Chondrocyte (in vitro differentiated cells): ENCODE data around the gene HCRTR2. TPM values are rescaled to one million over a fixed set of nuclear protein-coding genes. Genes with fewer than 3 reads are reported as not detected.

Source experiments
- DNase-seq: peaks from one replicate; pipeline ENCODE4 v3.0.0; 2021; ENCODE audit warnings: mixed read lengths, low spot score
- H3K27ac Mint-ChIP-seq: one replicate; pipeline ENCODE4 v1.8.0; 2021; ENCODE audit warnings: mild to moderate bottlenecking, moderate library complexity, mixed read lengths; ENCODE audit not compliant: unreplicated experiment
- H3K27me3 Mint-ChIP-seq: 2 replicates; pipeline ENCODE4 v1.8.0; 2021; ENCODE audit warnings: low read depth, mixed read lengths
- H3K36me3 Mint-ChIP-seq: 2 replicates; pipeline ENCODE4 v1.8.0; 2021; ENCODE audit warnings: low read depth, mixed read lengths
- H3K4me1 Mint-ChIP-seq: 2 replicates; pipeline ENCODE4 v1.8.0; 2021; ENCODE audit warnings: low read depth, mild to moderate bottlenecking, mixed read lengths
- H3K4me3 Mint-ChIP-seq: one replicate; pipeline ENCODE4 v1.8.0; 2021; ENCODE audit warnings: mild to moderate bottlenecking, moderate library complexity, mixed read lengths; ENCODE audit not compliant: unreplicated experiment
- H3K9me3 Mint-ChIP-seq: 2 replicates; pipeline ENCODE4 v1.8.0; 2021; ENCODE audit warnings: low read depth, mixed read lengths
- CTCF ChIP-seq: fragments of 200-600 bp; sonication (generic); IDR thresholded peaks from 2 replicates; pipeline ENCODE4 v1.5.0; 2021; ENCODE audit warnings: antibody characterized with exemption, mild to moderate bottlenecking, moderate library complexity
- total RNA-seq: library from RNA; stranded (reverse); gene quantifications from 3 replicates; pipeline ENCODE4 v1.2.1, GENCODE V29; 2021

The HCRTR2 gene
- total RNA-seq, 1 donor from 2014 or later = not detected

GRCh38 chr6:55176958-55177357 is 2.6 kb downstream of the HCRTR2 start:
- H3K36me3 Mint-ChIP-seq = no peaks in the 10 kb centered on the region
- H3K4me1 Mint-ChIP-seq = peaks cover 13% of the 10 kb centered on the region
- no peak for TF ChIP-seq CTCF
- H3K4me3 Mint-ChIP-seq = no peak overlapping the region
- DNase-seq = no peak
- peaks cover 37% of the 10 kb centered on the region for H3K27me3 Mint-ChIP-seq
- H3K27ac Mint-ChIP-seq = no peak overlapping the region
- peaks cover 3% of the 10 kb centered on the region for H3K9me3 Mint-ChIP-seq

GRCh38 chr6:55180258-55180657 is 5.9 kb downstream of the HCRTR2 start:
- peaks cover 15% of the 10 kb centered on the region for H3K27me3 Mint-ChIP-seq
- H3K36me3 Mint-ChIP-seq = no peaks in the 10 kb centered on the region
- no peak for TF ChIP-seq CTCF
- no peak overlapping the region for H3K4me3 Mint-ChIP-seq
- H3K4me1 Mint-ChIP-seq = peaks cover under 1% of the 10 kb centered on the region
- peaks cover 3% of the 10 kb centered on the region for H3K9me3 Mint-ChIP-seq
- no peak overlapping the region for H3K27ac Mint-ChIP-seq
- DNase-seq = no peak

GRCh38 chr6:55182016-55182650 is 7.8 kb downstream of the HCRTR2 start:
- Mint-ChIP-seq H3K27ac (no peak overlapping the region), H3K4me3 (no peak overlapping the region), H3K9me3 (no peaks in the 10 kb centered on the region), H3K36me3 (no peaks in the 10 kb centered on the region), H3K27me3 (peaks cover 5% of the 10 kb centered on the region), H3K4me1 (no peaks in the 10 kb centered on the region)
- TF ChIP-seq CTCF = no peak
- peak; percentile 47 for DNase-seq

- peaks cover 4% of the 10 kb centered on the region for H3K27me3 Mint-ChIP-seq
- no peaks in the 10 kb centered on the region for H3K36me3 Mint-ChIP-seq
- TF ChIP-seq CTCF = no peak
- H3K4me3 Mint-ChIP-seq = no peak overlapping the region
- H3K4me1 Mint-ChIP-seq = no peaks in the 10 kb centered on the region
- H3K27ac Mint-ChIP-seq = no peak overlapping the region
- no peaks in the 10 kb centered on the region for H3K9me3 Mint-ChIP-seq
- DNase-seq = no peak
Observed at GRCh38 chr6:55184782-55185530, 10.6 kb downstream of the HCRTR2 start.

GRCh38 chr6:55198715-55199114 is 24.4 kb downstream of the HCRTR2 start:
- no peak for TF ChIP-seq CTCF
- no peak for DNase-seq
- H3K27ac Mint-ChIP-seq = no peak overlapping the region
- H3K4me1 Mint-ChIP-seq = no peaks in the 10 kb centered on the region
- H3K4me3 Mint-ChIP-seq = no peak overlapping the region
- H3K36me3 Mint-ChIP-seq = no peaks in the 10 kb centered on the region
- no peaks in the 10 kb centered on the region for H3K9me3 Mint-ChIP-seq
- peaks cover 4% of the 10 kb centered on the region for H3K27me3 Mint-ChIP-seq
